OCI-LY1 (cell line): ENCODE data around the gene RSRC2.

Experiments
- H2AFZ ChIP-seq: fragments of 200-600 bp; sonication (generic), shearing (Covaris generic); 2 replicates; pipeline ENCODE4 v1.6.0; 2014; ENCODE audit warnings: antibody characterized with exemption, mild to moderate bottlenecking, low read length
- H3F3A ChIP-seq: fragments of 200-600 bp; sonication (generic), shearing (Covaris generic); 2 replicates; pipeline ENCODE4 v1.6.0; 2014; ENCODE audit warnings: mild to moderate bottlenecking, antibody characterized with exemption, low read length, moderate library complexity; ENCODE audit not compliant: insufficient read depth
- H3K27ac ChIP-seq: fragments of 200-600 bp; sonication (generic); 2 replicates; pipeline ENCODE4 v1.5.1; 2014; ENCODE audit warnings: low read length, mixed run types, mild to moderate bottlenecking, low read depth; ENCODE audit not compliant: poor library complexity, severe bottlenecking
- H3K27me3 ChIP-seq: fragments of 200-600 bp; sonication (generic); 2 replicates; pipeline ENCODE4 v1.6.0; 2014; ENCODE audit warnings: antibody characterized with exemption, mild to moderate bottlenecking, low read length, moderate library complexity; ENCODE audit not compliant: insufficient read depth
- H3K36me3 ChIP-seq: fragments of 200-600 bp; sonication (generic); 2 replicates; pipeline ENCODE4 v1.6.1; 2014; ENCODE audit warnings: mild to moderate bottlenecking, antibody characterized with exemption, low read length, moderate library complexity, mixed read lengths; ENCODE audit not compliant: insufficient read depth
- H3K4me1 ChIP-seq: fragments of 200-600 bp; sonication (generic); 2 replicates; pipeline ENCODE4 v1.5.1; 2014; ENCODE audit warnings: mild to moderate bottlenecking, low read length, moderate library complexity; ENCODE audit not compliant: insufficient read depth, severe bottlenecking
- H3K4me2 ChIP-seq: fragments of 200-600 bp; sonication (generic), shearing (Covaris generic); 2 replicates; pipeline ENCODE4 v1.6.1; 2014; ENCODE audit warnings: low read length
- H3K4me3 ChIP-seq: fragments of 200-600 bp; sonication (generic); 2 replicates; pipeline ENCODE4 v1.5.1; 2014; ENCODE audit warnings: low read length, low read depth, mild to moderate bottlenecking, mixed read lengths; ENCODE audit not compliant: poor library complexity, severe bottlenecking
- H3K79me2 ChIP-seq: fragments of 200-600 bp; shearing (Covaris generic); 2 replicates; pipeline ENCODE4 v1.6.1; 2016; ENCODE audit warnings: mixed run types, low read length, mixed read lengths; ENCODE audit not compliant: insufficient read depth
- H3K9ac ChIP-seq: fragments of 200-600 bp; sonication (generic), shearing (Covaris generic); 2 replicates; pipeline ENCODE4 v1.6.1; 2014; ENCODE audit warnings: mild to moderate bottlenecking, low read length, mixed read lengths
- H3K9me2 ChIP-seq: fragments of 200-600 bp; sonication (generic), shearing (Covaris generic); 2 replicates; pipeline ENCODE4 v1.6.1; 2014; ENCODE audit warnings: low read depth, mild to moderate bottlenecking, low read length, mixed read lengths
- H3K9me3 ChIP-seq: fragments of 200-600 bp; shearing (Covaris generic); 2 replicates; pipeline ENCODE4 v1.6.1; 2014; ENCODE audit warnings: low read length, mixed read lengths
- H4K20me1 ChIP-seq: fragments of 200-600 bp; sonication (generic), shearing (Covaris generic); 2 replicates; pipeline ENCODE4 v1.6.0; 2016; ENCODE audit warnings: mild to moderate bottlenecking, low read length; ENCODE audit not compliant: insufficient read depth
- EZH2 ChIP-seq: fragments of 200-600 bp; sonication (generic), shearing (Covaris generic); IDR thresholded peaks from 2 replicates; pipeline ENCODE4 v1.8.0; 2017; ENCODE audit warnings: borderline replicate concordance, mixed run types, mild to moderate bottlenecking, antibody characterized with exemption, low read length, moderate library complexity, mixed read lengths
- TF ChIP-seq, protein P1 (sequence below): fragments of 200-600 bp; sonication (generic), shearing (Covaris generic); IDR thresholded peaks from 2 replicates; pipeline ENCODE4 v1.5.1; 2017; ENCODE audit warnings: mild to moderate bottlenecking, antibody characterized with exemption, low read length, moderate library complexity, mixed read lengths

RSRC2 gene

DNA sequence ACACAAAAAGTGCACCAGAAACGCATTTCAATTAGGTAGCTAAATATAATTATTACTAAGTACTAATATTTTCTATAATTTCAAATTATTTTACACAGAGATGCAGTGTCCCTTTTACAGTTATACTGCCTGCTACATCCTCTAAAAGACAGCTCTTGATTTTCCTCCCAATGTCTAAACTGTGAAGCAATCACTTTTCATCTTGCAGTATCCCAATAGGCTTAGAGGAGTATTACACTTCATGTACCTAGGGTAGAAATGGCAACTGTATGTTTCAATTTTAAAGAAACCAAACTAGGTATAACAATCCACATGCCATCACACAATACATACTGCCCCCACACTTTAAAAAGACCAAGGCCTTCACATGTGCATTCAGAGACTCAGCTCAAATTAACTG is 7.3 kb downstream of the RSRC2 start:
- Histone ChIP-seq H3K4me2 (no peak overlapping the region), H3K9ac (no peak overlapping the region), H4K20me1 (no peaks in the 10 kb centered on the region), H3K27me3 (no peaks in the 10 kb centered on the region), H3K79me2 (peaks cover 66% of the 10 kb centered on the region), H2AFZ (no peak overlapping the region), H3K27ac (no peak overlapping the region), H3K9me3 (no peaks in the 10 kb centered on the region), H3F3A (peaks cover 5% of the 10 kb centered on the region; the same call in 1 of the 2 replicates), H3K9me2 (no peaks in the 10 kb centered on the region), H3K4me1 (peaks cover 16% of the 10 kb centered on the region), H3K36me3 (peaks cover 98% of the 10 kb centered on the region), H3K4me3 (no peak overlapping the region)
- TF ChIP-seq EZH2, result no peak
- TF ChIP-seq, protein P1, sequence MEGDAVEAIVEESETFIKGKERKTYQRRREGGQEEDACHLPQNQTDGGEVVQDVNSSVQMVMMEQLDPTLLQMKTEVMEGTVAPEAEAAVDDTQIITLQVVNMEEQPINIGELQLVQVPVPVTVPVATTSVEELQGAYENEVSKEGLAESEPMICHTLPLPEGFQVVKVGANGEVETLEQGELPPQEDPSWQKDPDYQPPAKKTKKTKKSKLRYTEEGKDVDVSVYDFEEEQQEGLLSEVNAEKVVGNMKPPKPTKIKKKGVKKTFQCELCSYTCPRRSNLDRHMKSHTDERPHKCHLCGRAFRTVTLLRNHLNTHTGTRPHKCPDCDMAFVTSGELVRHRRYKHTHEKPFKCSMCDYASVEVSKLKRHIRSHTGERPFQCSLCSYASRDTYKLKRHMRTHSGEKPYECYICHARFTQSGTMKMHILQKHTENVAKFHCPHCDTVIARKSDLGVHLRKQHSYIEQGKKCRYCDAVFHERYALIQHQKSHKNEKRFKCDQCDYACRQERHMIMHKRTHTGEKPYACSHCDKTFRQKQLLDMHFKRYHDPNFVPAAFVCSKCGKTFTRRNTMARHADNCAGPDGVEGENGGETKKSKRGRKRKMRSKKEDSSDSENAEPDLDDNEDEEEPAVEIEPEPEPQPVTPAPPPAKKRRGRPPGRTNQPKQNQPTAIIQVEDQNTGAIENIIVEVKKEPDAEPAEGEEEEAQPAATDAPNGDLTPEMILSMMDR, result no peak

DNA sequence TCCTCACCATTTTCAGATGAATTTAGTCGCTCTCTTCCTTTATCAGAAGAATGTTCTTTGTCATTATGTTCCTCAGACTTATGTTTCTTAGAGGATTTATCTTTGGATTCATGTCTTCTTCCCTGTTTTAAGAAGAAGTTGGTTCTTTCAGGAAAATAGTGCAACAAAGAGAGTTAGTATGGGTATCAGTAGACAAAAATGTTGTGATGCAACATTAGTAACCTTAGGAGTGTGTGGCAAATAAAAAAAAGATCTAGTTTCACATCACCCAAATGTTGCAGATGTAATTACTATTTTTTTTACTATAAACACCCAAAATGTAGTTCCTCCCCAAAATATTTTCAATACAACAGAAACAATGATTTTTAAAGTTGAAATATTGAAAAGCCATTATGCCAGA is 7.8 kb downstream of the RSRC2 start:
- H3K36me3 ChIP-seq, result peaks cover 98% of the 10 kb centered on the region
- no peak overlapping the region for H3K9ac ChIP-seq
- H3K4me1 ChIP-seq, result peaks cover 11% of the 10 kb centered on the region
- no peaks in the 10 kb centered on the region for H3K9me3 ChIP-seq
- no peak overlapping the region for H3K27ac ChIP-seq
- H3K4me3 ChIP-seq, result no peak overlapping the region
- H3K4me2 ChIP-seq, result no peak overlapping the region
- no peak overlapping the region for H2AFZ ChIP-seq
- peaks cover 5% of the 10 kb centered on the region; the same call in 1 of the 2 replicates for H3F3A ChIP-seq
- TF ChIP-seq, protein P1, result no peak
- no peak for TF ChIP-seq EZH2
- H3K9me2 ChIP-seq, result no peaks in the 10 kb centered on the region
- no peaks in the 10 kb centered on the region for H4K20me1 ChIP-seq
- no peaks in the 10 kb centered on the region for H3K27me3 ChIP-seq
- H3K79me2 ChIP-seq, result peaks cover 61% of the 10 kb centered on the region

DNA sequence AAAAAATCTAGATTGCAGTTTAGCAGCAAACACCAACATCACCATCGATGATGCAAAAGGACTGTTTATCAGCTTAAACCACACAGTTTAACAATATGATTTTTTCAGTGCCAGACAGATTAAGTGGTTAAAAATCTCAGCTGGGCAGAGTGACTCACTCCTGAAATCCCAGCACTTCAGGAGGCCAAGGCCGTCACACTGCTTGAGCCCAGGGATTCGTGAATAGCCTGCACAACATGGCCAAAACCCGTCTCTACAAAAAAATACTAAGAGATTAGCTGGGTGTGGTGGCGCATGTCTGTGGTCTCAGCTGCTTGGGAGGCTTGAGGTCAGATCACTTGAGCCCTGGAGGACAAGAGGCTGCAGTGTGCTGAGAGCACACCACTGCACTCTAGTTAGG is 8.9 kb downstream of the RSRC2 start:
- Histone ChIP-seq H3K4me2 (no peak overlapping the region), H3K79me2 (peaks cover 50% of the 10 kb centered on the region), H3F3A (peaks cover 5% of the 10 kb centered on the region; the same call in 1 of the 2 replicates), H3K9ac (no peak overlapping the region), H3K9me3 (no peaks in the 10 kb centered on the region), H3K27me3 (no peaks in the 10 kb centered on the region), H3K9me2 (no peaks in the 10 kb centered on the region), H3K27ac (no peak overlapping the region), H3K4me1 (peaks cover under 1% of the 10 kb centered on the region), H4K20me1 (no peaks in the 10 kb centered on the region), H2AFZ (no peak overlapping the region), H3K36me3 (peaks cover 97% of the 10 kb centered on the region), H3K4me3 (no peak overlapping the region)
- no peak for TF ChIP-seq EZH2
- TF ChIP-seq, protein P1, result no peak
